Astrocyte (in vitro differentiated cells and primary cell): Measurements from ENCODE around the gene JMJD1C. TPM values are rescaled to one million over a fixed set of nuclear protein-coding genes. Genes with fewer than 3 reads are reported as not detected.

Experiments used
- DNase-seq: peaks from one replicate; pipeline ENCODE4 v3.0.0-alpha.2; 2010; ENCODE audit warnings: low read depth
- FAIRE-seq: peaks from 2 replicates; lab custom pipeline; 2011; peaks lifted over from hg19 to GRCh38; lab: Jason Lieb, UNC
- H2AFZ ChIP-seq: 2 replicates; pipeline ENCODE4 v1.6.0; 2012; ENCODE audit warnings: low read depth, low read length, inconsistent platforms
- H3K27ac ChIP-seq: 2 replicates; pipeline ENCODE4 v1.5.1; 2011; ENCODE audit warnings: low read depth, low read length, inconsistent platforms
- H3K27me3 ChIP-seq: 2 replicates; pipeline ENCODE4 v1.6.0; 2011; ENCODE audit warnings: low read length, inconsistent platforms; ENCODE audit not compliant: insufficient read depth
- H3K36me3 ChIP-seq: 2 replicates; pipeline ENCODE4 v1.5.1; 2011; ENCODE audit warnings: low read length, inconsistent platforms; ENCODE audit not compliant: insufficient read depth
- H3K4me1 ChIP-seq: 2 replicates; pipeline ENCODE4 v1.5.1; 2011; ENCODE audit warnings: low read length, inconsistent platforms; ENCODE audit not compliant: insufficient read depth
- H3K4me2 ChIP-seq: 2 replicates; pipeline ENCODE4 v1.6.0; 2012; ENCODE audit warnings: low read length, inconsistent platforms
- H3K4me3 ChIP-seq: 2 replicates; pipeline ENCODE4 v1.5.1; 2011; ENCODE audit warnings: low read depth, mild to moderate bottlenecking, low read length, inconsistent platforms; ENCODE audit not compliant: insufficient read depth
- H3K79me2 ChIP-seq: 2 replicates; pipeline ENCODE4 v1.6.0; 2012; ENCODE audit warnings: mild to moderate bottlenecking, low read length, inconsistent platforms; ENCODE audit not compliant: insufficient read depth
- H3K9ac ChIP-seq: 2 replicates; pipeline ENCODE4 v1.6.0; 2012; ENCODE audit warnings: mild to moderate bottlenecking, low read length, inconsistent platforms
- H3K9me3 ChIP-seq: 2 replicates; pipeline ENCODE4 v1.5.1; 2012; ENCODE audit warnings: low read depth, mild to moderate bottlenecking, low read length, inconsistent platforms; ENCODE audit not compliant: insufficient read depth
- H4K20me1 ChIP-seq: 2 replicates; pipeline ENCODE4 v1.6.0; 2012; ENCODE audit warnings: low read length, inconsistent platforms; ENCODE audit not compliant: insufficient read depth
- H3K27ac Mint-ChIP-seq: one replicate; pipeline ENCODE4 v1.8.0; 2021; ENCODE audit warnings: mild to moderate bottlenecking, mixed read lengths; ENCODE audit not compliant: unreplicated experiment
- H3K27me3 Mint-ChIP-seq: one replicate; pipeline ENCODE4 v1.8.0; 2021; ENCODE audit warnings: low read depth, mixed read lengths; ENCODE audit not compliant: unreplicated experiment
- H3K36me3 Mint-ChIP-seq: one replicate; pipeline ENCODE4 v1.8.0; 2021; ENCODE audit warnings: low read depth, mixed read lengths; ENCODE audit not compliant: unreplicated experiment
- H3K4me1 Mint-ChIP-seq: one replicate; pipeline ENCODE4 v1.8.0; 2021; ENCODE audit warnings: low read depth, mixed read lengths; ENCODE audit not compliant: unreplicated experiment
- H3K4me3 Mint-ChIP-seq: one replicate; pipeline ENCODE4 v1.8.0; 2021; ENCODE audit warnings: mild to moderate bottlenecking, moderate library complexity, mixed read lengths; ENCODE audit not compliant: unreplicated experiment
- H3K9me3 Mint-ChIP-seq: one replicate; pipeline ENCODE4 v1.8.0; 2021; ENCODE audit warnings: mild to moderate bottlenecking, mixed read lengths; ENCODE audit not compliant: unreplicated experiment
- EZH2 ChIP-seq: IDR thresholded peaks from 2 replicates; pipeline ENCODE4 v1.6.1; 2012; ENCODE audit warnings: mild to moderate bottlenecking, low read length, inconsistent platforms; ENCODE audit not compliant: insufficient read depth
- total RNA-seq: library from RNA; stranded (reverse); gene quantifications from 2 replicates; pipeline ENCODE4 v1.2.1, GENCODE V29; 2021
- TF ChIP-seq, protein P1 (sequence below): IDR thresholded peaks from 2 replicates; pipeline ENCODE4 v1.5.1; 2011; ENCODE audit warnings: low read depth, mild to moderate bottlenecking, inconsistent platforms, low read length, moderate library complexity; ENCODE audit not compliant: insufficient read depth

The JMJD1C gene
- total RNA-seq, 1 donor from 2014 or later = 61.0 TPM

DNA sequence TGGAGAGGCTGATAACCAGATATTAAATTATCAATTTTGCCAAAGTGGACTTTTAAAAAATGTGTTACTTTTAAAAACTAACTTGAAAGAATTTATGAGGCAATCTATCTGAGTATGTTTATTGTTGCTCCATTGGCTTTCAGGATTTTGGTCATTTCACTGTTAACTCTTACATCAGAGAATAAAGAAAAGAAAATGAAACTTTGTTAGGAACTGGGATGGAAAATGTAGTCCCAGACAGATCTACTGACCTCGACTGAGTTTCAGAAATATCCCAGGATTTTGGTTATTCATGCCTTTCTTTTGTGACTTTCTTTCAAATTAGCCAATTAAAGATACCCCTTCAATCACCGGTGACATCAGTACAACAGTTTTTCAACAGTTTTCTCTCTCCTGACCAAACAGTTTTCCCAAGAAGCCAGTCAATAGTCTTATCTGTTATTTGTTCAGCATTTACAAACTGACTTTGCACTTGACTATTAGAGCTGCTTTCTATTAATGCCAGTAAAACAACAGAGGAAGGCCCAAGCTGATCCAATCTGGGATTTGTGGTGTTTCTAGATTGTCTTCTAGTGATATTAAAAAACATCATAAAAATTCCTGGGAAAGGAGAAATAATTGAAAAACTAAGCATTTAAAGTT lies 296.8 kb downstream of the JMJD1C start:
- H3K27me3 Mint-ChIP-seq = no peaks in the 10 kb centered on the region
- H3K27ac ChIP-seq = no peak overlapping the region
- peaks cover 51% of the 10 kb centered on the region for H3K36me3 ChIP-seq
- no peaks in the 10 kb centered on the region for H3K27me3 ChIP-seq
- no peak for FAIRE-seq
- peak overlapping the region; percentile 0 for H3K27ac Mint-ChIP-seq
- no peak for TF ChIP-seq EZH2
- no peak for DNase-seq
- H3K36me3 Mint-ChIP-seq = peaks cover 2% of the 10 kb centered on the region
- no peak overlapping the region for H2AFZ ChIP-seq
- no peak overlapping the region for H3K4me3 ChIP-seq
- H3K79me2 ChIP-seq = no peaks in the 10 kb centered on the region
- no peaks in the 10 kb centered on the region for H3K4me1 ChIP-seq
- no peaks in the 10 kb centered on the region for H3K9me3 ChIP-seq
- peaks cover 16% of the 10 kb centered on the region for H4K20me1 ChIP-seq
- H3K4me2 ChIP-seq = no peak overlapping the region
- no peaks in the 10 kb centered on the region for H3K9me3 Mint-ChIP-seq
- no peak overlapping the region for H3K9ac ChIP-seq
- peaks cover 30% of the 10 kb centered on the region for H3K4me1 Mint-ChIP-seq
- H3K4me3 Mint-ChIP-seq = no peak overlapping the region

DNA sequence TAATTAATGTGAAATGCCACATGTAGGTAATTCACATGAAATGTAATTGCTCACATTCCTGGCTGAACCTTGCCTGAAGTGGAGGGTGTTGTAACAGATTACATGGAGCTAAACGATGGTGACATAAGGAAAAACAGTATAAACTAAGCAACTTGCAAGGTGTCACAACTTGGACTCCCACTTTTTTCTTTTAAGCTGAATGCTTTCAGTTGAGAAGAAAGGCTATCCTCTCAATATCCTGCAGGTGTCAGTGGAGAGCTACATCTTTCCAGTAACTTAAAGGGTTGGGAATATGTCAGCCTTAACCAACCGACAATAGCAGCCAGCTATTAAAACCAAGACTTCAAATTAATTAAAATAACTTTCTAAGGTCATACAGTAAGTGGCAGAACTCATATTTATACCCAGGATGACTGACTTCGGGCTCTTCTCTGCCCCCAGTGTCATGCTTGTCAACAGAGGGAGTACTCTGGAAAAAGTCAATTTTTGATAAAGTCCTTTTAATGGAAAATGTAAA lies 299.0 kb downstream of the JMJD1C start:
- Mint-ChIP-seq H3K27ac (no peak overlapping the region), H3K4me1 (peaks cover 23% of the 10 kb centered on the region), H3K27me3 (no peaks in the 10 kb centered on the region), H3K4me3 (no peak overlapping the region), H3K9me3 (no peaks in the 10 kb centered on the region), H3K36me3 (peaks cover 2% of the 10 kb centered on the region)
- Histone ChIP-seq H2AFZ (no peak overlapping the region), H3K36me3 (peaks cover 38% of the 10 kb centered on the region), H3K9ac (no peak overlapping the region), H3K27me3 (no peaks in the 10 kb centered on the region), H3K4me1 (no peaks in the 10 kb centered on the region), H3K27ac (no peak overlapping the region), H4K20me1 (peaks cover 12% of the 10 kb centered on the region), H3K4me2 (no peak overlapping the region), H3K79me2 (no peaks in the 10 kb centered on the region), H3K4me3 (no peak overlapping the region), H3K9me3 (no peaks in the 10 kb centered on the region)
- DNase-seq (peak; percentile 56), FAIRE-seq (peak; percentile 85)
- TF ChIP-seq, protein P1, sequence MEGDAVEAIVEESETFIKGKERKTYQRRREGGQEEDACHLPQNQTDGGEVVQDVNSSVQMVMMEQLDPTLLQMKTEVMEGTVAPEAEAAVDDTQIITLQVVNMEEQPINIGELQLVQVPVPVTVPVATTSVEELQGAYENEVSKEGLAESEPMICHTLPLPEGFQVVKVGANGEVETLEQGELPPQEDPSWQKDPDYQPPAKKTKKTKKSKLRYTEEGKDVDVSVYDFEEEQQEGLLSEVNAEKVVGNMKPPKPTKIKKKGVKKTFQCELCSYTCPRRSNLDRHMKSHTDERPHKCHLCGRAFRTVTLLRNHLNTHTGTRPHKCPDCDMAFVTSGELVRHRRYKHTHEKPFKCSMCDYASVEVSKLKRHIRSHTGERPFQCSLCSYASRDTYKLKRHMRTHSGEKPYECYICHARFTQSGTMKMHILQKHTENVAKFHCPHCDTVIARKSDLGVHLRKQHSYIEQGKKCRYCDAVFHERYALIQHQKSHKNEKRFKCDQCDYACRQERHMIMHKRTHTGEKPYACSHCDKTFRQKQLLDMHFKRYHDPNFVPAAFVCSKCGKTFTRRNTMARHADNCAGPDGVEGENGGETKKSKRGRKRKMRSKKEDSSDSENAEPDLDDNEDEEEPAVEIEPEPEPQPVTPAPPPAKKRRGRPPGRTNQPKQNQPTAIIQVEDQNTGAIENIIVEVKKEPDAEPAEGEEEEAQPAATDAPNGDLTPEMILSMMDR = peak; percentile 92
- no peak for TF ChIP-seq EZH2

DNA sequence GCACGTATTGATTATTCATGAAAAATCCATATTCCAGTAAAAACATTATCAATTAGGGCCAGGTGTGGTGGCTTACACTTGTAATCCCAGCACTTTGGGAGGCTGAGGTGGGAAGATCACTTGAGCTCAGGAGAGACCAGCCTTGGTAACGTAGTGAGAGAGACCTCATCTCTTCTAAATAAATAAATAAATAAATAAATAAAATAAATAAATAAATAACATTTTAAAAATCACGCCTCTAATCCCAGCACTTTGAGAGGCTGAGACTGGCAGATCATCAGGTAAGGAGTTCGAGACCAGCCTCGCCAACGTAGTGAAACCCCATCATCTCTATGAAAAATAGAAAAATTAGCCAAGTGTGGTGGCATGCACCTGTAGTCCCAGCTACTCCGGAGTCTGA lies 300.5 kb downstream of the JMJD1C start:
- Histone ChIP-seq H3K4me1 (no peaks in the 10 kb centered on the region), H3K36me3 (peaks cover 28% of the 10 kb centered on the region), H2AFZ (no peak overlapping the region), H3K9me3 (no peaks in the 10 kb centered on the region), H3K9ac (no peak overlapping the region), H3K27ac (no peak overlapping the region), H3K4me2 (no peak overlapping the region), H3K4me3 (no peak overlapping the region), H3K27me3 (no peaks in the 10 kb centered on the region), H4K20me1 (peaks cover 7% of the 10 kb centered on the region), H3K79me2 (no peaks in the 10 kb centered on the region)
- no peak for TF ChIP-seq EZH2
- TF ChIP-seq, protein P1 = no peak
- no peaks in the 10 kb centered on the region for H3K27me3 Mint-ChIP-seq
- H3K4me3 Mint-ChIP-seq = no peak overlapping the region
- DNase-seq (no peak), FAIRE-seq (no peak)
- no peaks in the 10 kb centered on the region for H3K9me3 Mint-ChIP-seq
- no peak overlapping the region for H3K27ac Mint-ChIP-seq
- peaks cover 15% of the 10 kb centered on the region for H3K4me1 Mint-ChIP-seq
- H3K36me3 Mint-ChIP-seq = peaks cover 2% of the 10 kb centered on the region
